Natural killer cell (primary cell): ENCODE data around the gene SLC23A2. TPM values are rescaled to one million over a fixed set of nuclear protein-coding genes. Genes with fewer than 3 reads are reported as not detected.

Experiments
- ATAC-seq, 3 donors: fragments of 150-1000 bp in 2 of 3; fragments of 200-7000 bp in 1 of 3; cut with Tn5 transposase; 1 replicate in 1 of 3; 2 replicates in 2 of 3; pipeline ENCODE4 v1.10.0; 2021; ENCODE audit warnings: mild to moderate bottlenecking in 2 of 3, moderate library complexity in 2 of 3
- DNase-seq, 2 donors: peaks; one replicate each; pipeline versions ENCODE4 v3.0.0 to v3.0.0-alpha.2; 2013 to 2021; ENCODE audit warnings: mixed read lengths in 1 of 2
- H3K27ac ChIP-seq: one replicate; pipeline ENCODE4 v1.5.1; 2013; ENCODE audit warnings: mild to moderate bottlenecking, low read length
- H3K27me3 ChIP-seq: one replicate; pipeline ENCODE4 v1.6.1; 2013; ENCODE audit warnings: low read length; ENCODE audit not compliant: control insufficient read depth, insufficient read depth
- H3K36me3 ChIP-seq: one replicate; pipeline ENCODE4 v1.6.1; 2013; ENCODE audit warnings: low read length; ENCODE audit not compliant: control insufficient read depth, insufficient read depth
- H3K4me1 ChIP-seq: one replicate; pipeline ENCODE4 v1.6.1; 2013; ENCODE audit warnings: low read length; ENCODE audit not compliant: control insufficient read depth, insufficient read depth
- H3K4me3 ChIP-seq: one replicate; pipeline ENCODE4 v1.5.1; 2013; ENCODE audit warnings: low read length
- H3K9me3 ChIP-seq: one replicate; pipeline ENCODE4 v1.6.1; 2013; ENCODE audit warnings: low read length; ENCODE audit not compliant: control insufficient read depth, insufficient read depth
- H3K27ac Mint-ChIP-seq, 2 donors: one replicate each; pipeline ENCODE4 v1.8.0; 2022; ENCODE audit warnings: mild to moderate bottlenecking in 2 of 2, mixed read lengths in 2 of 2, moderate library complexity in 1 of 2
- H3K27me3 Mint-ChIP-seq, 2 donors: one replicate each; pipeline ENCODE4 v1.8.0; 2022; ENCODE audit warnings: low read depth in 2 of 2, mixed read lengths in 2 of 2
- H3K36me3 Mint-ChIP-seq: one replicate; pipeline ENCODE4 v1.8.0; 2022; ENCODE audit warnings: mixed read lengths
- H3K4me1 Mint-ChIP-seq, 2 donors: one replicate each; pipeline ENCODE4 v1.8.0; 2022; ENCODE audit warnings: mixed read lengths in 2 of 2
- H3K4me3 Mint-ChIP-seq: one replicate; pipeline ENCODE4 v1.8.0; 2022; ENCODE audit warnings: mild to moderate bottlenecking, moderate library complexity, mixed read lengths
- H3K9me3 Mint-ChIP-seq, 2 donors: one replicate each; pipeline ENCODE4 v1.8.0; 2022; ENCODE audit warnings: mixed read lengths in 2 of 2
- WGBS: methylation state at CpG from one replicate; pipeline ENCODE4 v1.1.7; 2013; ENCODE audit warnings: missing lambda C conversion rate; ENCODE audit not compliant: insufficient coverage; 5-methylcytosine and 5-hydroxymethylcytosine counted together
- intact Hi-C: fragments of 100-400 bp; cut with micrococcal nuclease; formaldehyde crosslinking; loops from one replicate; pipeline ENCODE4 v1.14.2; 2022
- total RNA-seq, 4 donors: library from RNA; stranded (reverse); fragments of 120-200 nt in 1 of 4; gene quantifications; one replicate each; pipeline versions ENCODE4 v1.2.3 to v1.2.4, GENCODE V29; 2013 to 2022
- TF ChIP-seq, protein P1 (sequence below): fragments of 200-600 bp; IDR thresholded peaks from one replicate; pipeline ENCODE4 v1.8.0; 2022; ENCODE audit warnings: antibody characterized with exemption

Gene SLC23A2
- total RNA-seq, 3 donors from 2014 or later (not counting 1 experiment from before 2014, with no cell fraction given), result 21.8 to 31.5 (median 26.0) TPM

DNA sequence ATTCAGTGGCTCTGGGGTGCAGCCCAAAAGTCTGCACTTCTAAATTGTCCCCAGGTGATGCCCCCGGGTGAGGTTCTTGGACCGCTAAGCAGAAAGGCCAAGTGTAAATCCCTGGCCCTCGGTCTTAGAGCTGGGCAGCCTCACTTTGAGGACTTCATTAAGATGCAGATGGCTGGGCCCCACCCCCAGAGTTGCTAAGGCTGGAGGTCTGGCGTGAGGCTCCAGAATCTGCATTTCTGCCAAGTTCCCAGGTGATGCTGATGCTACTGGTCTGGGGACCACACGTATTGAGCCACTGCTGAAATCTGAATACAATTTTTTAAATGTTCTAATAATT lies 735 bp upstream of the SLC23A2 start:
- Mint-ChIP-seq H3K9me3 (no peaks in the 10 kb centered on the region), H3K4me3 (peak overlapping the region; percentile 95), H3K27me3 (no peaks in the 10 kb centered on the region), H3K27ac (peak overlapping the region; percentile 29 to 94), H3K36me3 (no peaks in the 10 kb centered on the region), H3K4me1 (peaks cover 28 to 34% of the 10 kb centered on the region in 2 donors)
- H3K9me3 ChIP-seq, result no peaks in the 10 kb centered on the region
- peaks cover 18% of the 10 kb centered on the region for H3K4me1 ChIP-seq
- peak overlapping the region; percentile 55 for H3K4me3 ChIP-seq
- intact Hi-C loops, result loop anchor here (5.0 kb wide), 1 partner anchor 35 kb away; no protein-coding TSS in a partner anchor
- ATAC-seq (no peak), DNase-seq (no peak)
- no peaks in the 10 kb centered on the region for H3K27me3 ChIP-seq
- 62% methylated on average over 5 of the region's 5 CpGs for WGBS
- TF ChIP-seq, protein P1, sequence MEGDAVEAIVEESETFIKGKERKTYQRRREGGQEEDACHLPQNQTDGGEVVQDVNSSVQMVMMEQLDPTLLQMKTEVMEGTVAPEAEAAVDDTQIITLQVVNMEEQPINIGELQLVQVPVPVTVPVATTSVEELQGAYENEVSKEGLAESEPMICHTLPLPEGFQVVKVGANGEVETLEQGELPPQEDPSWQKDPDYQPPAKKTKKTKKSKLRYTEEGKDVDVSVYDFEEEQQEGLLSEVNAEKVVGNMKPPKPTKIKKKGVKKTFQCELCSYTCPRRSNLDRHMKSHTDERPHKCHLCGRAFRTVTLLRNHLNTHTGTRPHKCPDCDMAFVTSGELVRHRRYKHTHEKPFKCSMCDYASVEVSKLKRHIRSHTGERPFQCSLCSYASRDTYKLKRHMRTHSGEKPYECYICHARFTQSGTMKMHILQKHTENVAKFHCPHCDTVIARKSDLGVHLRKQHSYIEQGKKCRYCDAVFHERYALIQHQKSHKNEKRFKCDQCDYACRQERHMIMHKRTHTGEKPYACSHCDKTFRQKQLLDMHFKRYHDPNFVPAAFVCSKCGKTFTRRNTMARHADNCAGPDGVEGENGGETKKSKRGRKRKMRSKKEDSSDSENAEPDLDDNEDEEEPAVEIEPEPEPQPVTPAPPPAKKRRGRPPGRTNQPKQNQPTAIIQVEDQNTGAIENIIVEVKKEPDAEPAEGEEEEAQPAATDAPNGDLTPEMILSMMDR, result no peak
- peak overlapping the region; percentile 36 for H3K27ac ChIP-seq
- H3K36me3 ChIP-seq, result no peaks in the 10 kb centered on the region

DNA sequence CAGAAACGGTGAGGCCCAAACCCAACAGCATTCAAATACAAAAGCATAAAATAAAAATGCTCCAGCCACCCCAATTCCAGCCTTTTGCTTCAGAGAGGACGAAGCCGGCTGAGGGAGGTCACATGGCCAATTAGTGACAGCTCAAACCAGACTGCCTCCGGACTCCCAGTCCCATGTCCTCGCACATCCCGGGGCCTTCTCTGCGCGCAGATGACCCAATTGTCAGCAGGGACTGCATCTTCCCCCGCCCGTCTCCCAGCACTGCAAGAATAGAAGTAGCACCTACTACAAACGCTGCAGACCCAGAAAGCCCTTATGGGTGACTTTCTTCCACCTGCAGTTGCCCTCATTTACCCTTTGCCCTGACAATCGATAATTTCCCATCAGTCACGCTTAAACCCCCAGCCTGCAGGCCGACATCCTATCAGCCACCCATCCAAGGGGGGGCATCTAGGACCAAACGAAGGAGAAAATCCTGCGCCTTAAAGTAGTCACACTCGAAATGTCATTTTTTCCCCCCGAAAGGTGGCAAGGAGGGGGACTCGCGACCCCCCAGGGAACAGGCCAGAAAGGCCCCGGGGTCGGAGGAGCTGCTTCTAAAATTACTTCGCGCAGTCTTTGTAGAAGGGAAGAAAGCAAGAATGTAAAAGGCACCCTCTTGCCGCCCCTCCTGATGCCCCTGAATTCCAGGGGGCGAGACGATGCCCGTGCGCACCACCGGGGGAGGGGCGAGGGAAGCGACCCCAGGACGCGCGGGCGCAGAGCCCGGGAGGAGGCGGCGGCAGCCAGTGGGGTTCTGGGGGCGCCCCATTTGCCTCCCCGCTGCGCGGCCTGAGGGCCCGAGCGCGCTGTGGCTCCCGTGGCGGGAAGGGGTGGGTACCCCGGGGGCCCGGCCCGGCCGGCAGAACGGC lies 792 bp downstream of the SLC23A2 start:
- Mint-ChIP-seq H3K9me3 (no peaks in the 10 kb centered on the region), H3K27ac (peak overlapping the region; percentile 79 to 87), H3K4me1 (peaks cover 28 to 41% of the 10 kb centered on the region in 2 donors), H3K4me3 (peak overlapping the region; percentile 96), H3K36me3 (no peaks in the 10 kb centered on the region), H3K27me3 (no peaks in the 10 kb centered on the region)
- Histone ChIP-seq H3K4me3 (peak overlapping the region; percentile 73), H3K4me1 (peaks cover 18% of the 10 kb centered on the region), H3K9me3 (no peaks in the 10 kb centered on the region), H3K27ac (peak overlapping the region; percentile 5), H3K36me3 (no peaks in the 10 kb centered on the region), H3K27me3 (no peaks in the 10 kb centered on the region)
- TF ChIP-seq, protein P1, result no peak
- 4% methylated on average over 53 of the region's 53 CpGs for WGBS
- intact Hi-C loops, result loop anchor here (5.0 kb wide), 1 partner anchor 37 kb away; no protein-coding TSS in a partner anchor
- DNase-seq (peak; percentile 22 to 43), ATAC-seq (peak; percentile 52 to 61 (median 57))

GRCh38 chr20:4999788-5000187 lies 1.5 kb downstream of the SLC23A2 start:
- Mint-ChIP-seq H3K4me1 (peaks cover 35 to 48% of the 10 kb centered on the region in 2 donors), H3K36me3 (no peaks in the 10 kb centered on the region)

More at GRCh38 chr20:4999788-5000187, 1.5 kb downstream of the SLC23A2 start:
- peaks cover 18% of the 10 kb centered on the region for H3K4me1 ChIP-seq
- Mint-ChIP-seq H3K4me3 (peak overlapping the region; percentile 96), H3K27ac (peak overlapping the region; percentile 79 to 87), H3K9me3 (no peaks in the 10 kb centered on the region), H3K27me3 (no peaks in the 10 kb centered on the region)
- H3K27me3 ChIP-seq, result no peaks in the 10 kb centered on the region
- H3K4me3 ChIP-seq, result peak overlapping the region; percentile 73
- ATAC-seq (no peak), DNase-seq (peak in 1 of 2 donors; percentile 15)
- H3K36me3 ChIP-seq, result no peaks in the 10 kb centered on the region
- WGBS, result 64% methylated on average over 1 of the region's 1 CpG
- H3K27ac ChIP-seq, result no peak overlapping the region
- intact Hi-C loops, result loop anchor here (5.0 kb wide), 1 partner anchor 38 kb away; no protein-coding TSS in a partner anchor
- H3K9me3 ChIP-seq, result no peaks in the 10 kb centered on the region
- TF ChIP-seq, protein P1, result no peak
